HEK293 (cell line): ENCODE data around the gene FUT4.

ENCODE experiments used
- CTCF ChIA-PET: fragments of 350-600 bp; formaldehyde crosslinking; extraction: SDS; loops from one replicate; lab custom pipeline; 2021; ENCODE audit warnings: antibody characterized with exemption; lab: Yijun Ruan, JAX
- POLR2A ChIA-PET: fragments of 300-600 bp; formaldehyde crosslinking; extraction: SDS; loops from one replicate; lab custom pipeline; 2020; ENCODE audit warnings: antibody characterized with exemption, inconsistent platforms; lab: Yijun Ruan, JAX
- H3K27ac ChIP-seq: fragments of 200-500 bp; sonication (Bioruptor generic); 2 replicates; pipeline ENCODE4 v1.5.1; 2014; ENCODE audit warnings: low read depth, low read length, control low read depth, inconsistent platforms; ENCODE audit errors: extremely low read depth
- H3K36me3 ChIP-seq, 2 experiments: fragments of 200-500 bp in 1 of 2; sonication (Bioruptor generic) in 1 of 2; 1 replicate in 1 of 2; 2 replicates in 1 of 2; pipeline ENCODE4 v1.5.1; 2014 to 2017; ENCODE audit warnings: inconsistent platforms in 2 of 2, low read length in 2 of 2; ENCODE audit not compliant: control insufficient read depth in 2 of 2, insufficient read depth in 1 of 2
- H3K4me1 ChIP-seq: fragments of 200-500 bp; sonication (Bioruptor generic); 2 replicates; pipeline ENCODE4 v1.5.1; 2014; ENCODE audit warnings: mild to moderate bottlenecking, low read length, inconsistent platforms; ENCODE audit not compliant: control insufficient read depth, insufficient read depth
- H3K4me3 ChIP-seq: 2 replicates; pipeline ENCODE4 v1.5.1; 2011; ENCODE audit warnings: low read depth, mild to moderate bottlenecking, control low read depth, low read length, moderate library complexity
- H3K9me3 ChIP-seq: fragments of 200-500 bp; sonication (Bioruptor generic); 2 replicates; pipeline ENCODE4 v1.5.1; 2014; ENCODE audit warnings: low read depth, low read length, inconsistent platforms; ENCODE audit not compliant: control insufficient read depth, insufficient read depth
- MYNN ChIP-seq: fragments of 450-650 bp; formaldehyde crosslinking; IDR thresholded peaks from 2 replicates; pipeline ENCODE4 v1.5.1; 2016; ENCODE audit warnings: missing biosample characterization, missing genetic modification characterization, borderline replicate concordance
- PRDM1 ChIP-seq: fragments of 450-650 bp; formaldehyde crosslinking; IDR thresholded peaks from 2 replicates; pipeline ENCODE4; 2016; ENCODE audit warnings: missing biosample characterization, missing genetic modification characterization
- ZNF140 ChIP-seq: fragments of 450-650 bp; formaldehyde crosslinking; IDR thresholded peaks from 2 replicates; pipeline ENCODE4 v1.5.1; 2016; ENCODE audit warnings: missing biosample characterization, missing genetic modification characterization
- ZNF211 ChIP-seq: fragments of 450-650 bp; formaldehyde crosslinking; IDR thresholded peaks from 2 replicates; pipeline ENCODE4 v1.5.1; 2016; ENCODE audit warnings: low read depth, missing biosample characterization, missing genetic modification characterization
- ZNF223 ChIP-seq: fragments of 450-650 bp; formaldehyde crosslinking; IDR thresholded peaks from 2 replicates; pipeline ENCODE4 v1.5.1; 2016; ENCODE audit warnings: missing biosample characterization, missing genetic modification characterization
- ZNF302 ChIP-seq: fragments of 450-650 bp; formaldehyde crosslinking; IDR thresholded peaks from 2 replicates; pipeline ENCODE4 v1.5.1; 2016; ENCODE audit warnings: missing biosample characterization, missing genetic modification characterization, low read depth
- ZNF335 ChIP-seq: fragments of 450-650 bp; formaldehyde crosslinking; conservative IDR thresholded peaks from 2 replicates; pipeline ENCODE4 v1.5.1; 2016; ENCODE audit warnings: missing biosample characterization, missing genetic modification characterization
- ZNF510 ChIP-seq: fragments of 450-650 bp; formaldehyde crosslinking; IDR thresholded peaks from 2 replicates; pipeline ENCODE4 v1.5.1; 2018; ENCODE audit warnings: mild to moderate bottlenecking, missing genetic modification characterization, missing biosample characterization; ENCODE audit not compliant: insufficient replicate concordance
- ZNF654 ChIP-seq: fragments of 450-650 bp; formaldehyde crosslinking; IDR thresholded peaks from 2 replicates; pipeline ENCODE4 v1.5.1; 2016; ENCODE audit warnings: low read depth, missing biosample characterization, missing genetic modification characterization
- ZNF785 ChIP-seq: fragments of 450-650 bp; formaldehyde crosslinking; IDR thresholded peaks from 2 replicates; pipeline ENCODE4 v1.5.1; 2016; ENCODE audit warnings: missing biosample characterization, missing genetic modification characterization
- TF ChIP-seq, protein P1 (sequence below): fragments of 450-650 bp; formaldehyde crosslinking; IDR thresholded peaks from 2 replicates; pipeline ENCODE4 v1.5.1; 2016; ENCODE audit warnings: missing biosample characterization, missing genetic modification characterization
- TF ChIP-seq, protein P2 (sequence below): fragments of 450-650 bp; formaldehyde crosslinking; conservative IDR thresholded peaks from 2 replicates; pipeline ENCODE4 v1.5.1; 2016; ENCODE audit warnings: low read depth, missing biosample characterization, missing genetic modification characterization
- TF ChIP-seq, protein P3 (sequence below): fragments of 450-650 bp; formaldehyde crosslinking; IDR thresholded peaks from 2 replicates; pipeline ENCODE4 v1.5.1; 2016; ENCODE audit warnings: missing biosample characterization, missing genetic modification characterization
- TF ChIP-seq, protein P4 (sequence below): fragments of 450-650 bp; formaldehyde crosslinking; IDR thresholded peaks from 2 replicates; pipeline ENCODE4 v1.5.1; 2016; ENCODE audit warnings: missing biosample characterization, missing genetic modification characterization
- TF ChIP-seq, protein P5 (sequence below): fragments of 450-650 bp; formaldehyde crosslinking; IDR thresholded peaks from 2 replicates; pipeline ENCODE4 v1.5.1; 2016; ENCODE audit warnings: missing biosample characterization, missing genetic modification characterization

Gene FUT4

DNA sequence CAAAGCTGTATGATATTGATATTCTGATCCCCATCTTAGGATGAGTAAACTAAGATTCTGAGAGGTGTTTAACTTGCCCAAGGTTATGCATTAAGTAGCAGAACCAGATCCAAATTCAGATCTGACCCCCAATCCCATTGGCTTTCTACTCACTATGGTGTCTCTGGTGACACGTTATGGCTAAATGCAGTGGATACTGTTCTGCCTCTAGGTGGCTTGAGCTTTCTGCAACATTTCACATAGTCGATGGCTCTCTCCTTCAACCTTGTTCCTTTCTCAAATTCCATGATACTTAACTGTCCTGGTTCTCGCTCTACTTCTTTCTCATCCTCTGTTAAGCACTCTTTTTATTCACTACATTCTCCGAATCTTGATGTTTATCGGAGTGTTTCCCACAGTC, 22.0 kb upstream of the FUT4 start:
- CTCF ChIA-PET: interaction anchor here (0.7 to 1.6 kb wide), 11 partner anchors 9 to 784 kb away, joined by 3 to 6 read pairs (median 3); partner anchors contain the start of gene C11orf97
- TF ChIP-seq ZNF223 (tag by site-specific recombination) (no peak), PRDM1 (0 out of 2 replicates have a peak, but pooled peaks have one; percentile 40), ZNF335 (no peak), ZNF302 (no peak), MYNN (tag by site-specific recombination) (no peak), ZNF654 (0 out of 2 replicates have a peak, but pooled peaks have one; percentile 14), ZNF140 (no peak)
- TF ChIP-seq, protein P1, sequence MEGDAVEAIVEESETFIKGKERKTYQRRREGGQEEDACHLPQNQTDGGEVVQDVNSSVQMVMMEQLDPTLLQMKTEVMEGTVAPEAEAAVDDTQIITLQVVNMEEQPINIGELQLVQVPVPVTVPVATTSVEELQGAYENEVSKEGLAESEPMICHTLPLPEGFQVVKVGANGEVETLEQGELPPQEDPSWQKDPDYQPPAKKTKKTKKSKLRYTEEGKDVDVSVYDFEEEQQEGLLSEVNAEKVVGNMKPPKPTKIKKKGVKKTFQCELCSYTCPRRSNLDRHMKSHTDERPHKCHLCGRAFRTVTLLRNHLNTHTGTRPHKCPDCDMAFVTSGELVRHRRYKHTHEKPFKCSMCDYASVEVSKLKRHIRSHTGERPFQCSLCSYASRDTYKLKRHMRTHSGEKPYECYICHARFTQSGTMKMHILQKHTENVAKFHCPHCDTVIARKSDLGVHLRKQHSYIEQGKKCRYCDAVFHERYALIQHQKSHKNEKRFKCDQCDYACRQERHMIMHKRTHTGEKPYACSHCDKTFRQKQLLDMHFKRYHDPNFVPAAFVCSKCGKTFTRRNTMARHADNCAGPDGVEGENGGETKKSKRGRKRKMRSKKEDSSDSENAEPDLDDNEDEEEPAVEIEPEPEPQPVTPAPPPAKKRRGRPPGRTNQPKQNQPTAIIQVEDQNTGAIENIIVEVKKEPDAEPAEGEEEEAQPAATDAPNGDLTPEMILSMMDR (tag by site-specific recombination): no peak
- TF ChIP-seq, protein P2, sequence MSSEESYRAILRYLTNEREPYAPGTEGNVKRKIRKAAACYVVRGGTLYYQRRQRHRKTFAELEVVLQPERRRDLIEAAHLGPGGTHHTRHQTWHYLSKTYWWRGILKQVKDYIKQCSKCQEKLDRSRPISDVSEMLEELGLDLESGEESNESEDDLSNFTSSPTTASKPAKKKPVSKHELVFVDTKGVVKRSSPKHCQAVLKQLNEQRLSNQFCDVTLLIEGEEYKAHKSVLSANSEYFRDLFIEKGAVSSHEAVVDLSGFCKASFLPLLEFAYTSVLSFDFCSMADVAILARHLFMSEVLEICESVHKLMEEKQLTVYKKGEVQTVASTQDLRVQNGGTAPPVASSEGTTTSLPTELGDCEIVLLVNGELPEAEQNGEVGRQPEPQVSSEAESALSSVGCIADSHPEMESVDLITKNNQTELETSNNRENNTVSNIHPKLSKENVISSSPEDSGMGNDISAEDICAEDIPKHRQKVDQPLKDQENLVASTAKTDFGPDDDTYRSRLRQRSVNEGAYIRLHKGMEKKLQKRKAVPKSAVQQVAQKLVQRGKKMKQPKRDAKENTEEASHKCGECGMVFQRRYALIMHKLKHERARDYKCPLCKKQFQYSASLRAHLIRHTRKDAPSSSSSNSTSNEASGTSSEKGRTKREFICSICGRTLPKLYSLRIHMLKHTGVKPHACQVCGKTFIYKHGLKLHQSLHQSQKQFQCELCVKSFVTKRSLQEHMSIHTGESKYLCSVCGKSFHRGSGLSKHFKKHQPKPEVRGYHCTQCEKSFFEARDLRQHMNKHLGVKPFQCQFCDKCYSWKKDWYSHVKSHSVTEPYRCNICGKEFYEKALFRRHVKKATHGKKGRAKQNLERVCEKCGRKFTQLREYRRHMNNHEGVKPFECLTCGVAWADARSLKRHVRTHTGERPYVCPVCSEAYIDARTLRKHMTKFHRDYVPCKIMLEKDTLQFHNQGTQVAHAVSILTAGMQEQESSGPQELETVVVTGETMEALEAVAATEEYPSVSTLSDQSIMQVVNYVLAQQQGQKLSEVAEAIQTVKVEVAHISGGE (tag by site-specific recombination): no peak
- TF ChIP-seq, all 188 proteins: peak for 2
- POLR2A ChIA-PET: no interaction called here

DNA sequence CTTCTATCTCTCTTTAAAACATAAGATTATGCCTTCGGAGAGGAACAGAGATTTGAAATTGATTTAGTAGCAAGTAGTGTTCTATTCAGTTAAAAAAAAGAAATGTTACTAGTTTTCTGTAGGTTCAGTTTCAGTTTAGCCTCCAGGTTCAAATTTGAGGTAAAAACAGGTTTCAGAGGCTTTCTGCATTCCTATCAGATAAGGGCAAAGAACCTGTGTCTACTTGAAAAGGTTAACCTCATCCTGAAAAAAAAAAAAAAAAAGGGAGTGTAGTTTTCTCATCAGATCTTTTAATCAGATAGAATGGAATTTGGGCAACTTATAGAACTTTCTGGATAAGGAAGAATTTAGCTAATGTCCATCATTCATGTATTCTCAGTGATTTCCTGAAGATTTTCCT, 19.4 kb upstream of the FUT4 start:
- ChIA-PET CTCF (interaction anchor here (0.6 to 1.5 kb wide), 2 partner anchors 14 to 39 kb away, joined by 4 to 9 read pairs; no protein-coding TSS in a partner anchor), POLR2A (no interaction called here)
- TF ChIP-seq, protein P3, sequence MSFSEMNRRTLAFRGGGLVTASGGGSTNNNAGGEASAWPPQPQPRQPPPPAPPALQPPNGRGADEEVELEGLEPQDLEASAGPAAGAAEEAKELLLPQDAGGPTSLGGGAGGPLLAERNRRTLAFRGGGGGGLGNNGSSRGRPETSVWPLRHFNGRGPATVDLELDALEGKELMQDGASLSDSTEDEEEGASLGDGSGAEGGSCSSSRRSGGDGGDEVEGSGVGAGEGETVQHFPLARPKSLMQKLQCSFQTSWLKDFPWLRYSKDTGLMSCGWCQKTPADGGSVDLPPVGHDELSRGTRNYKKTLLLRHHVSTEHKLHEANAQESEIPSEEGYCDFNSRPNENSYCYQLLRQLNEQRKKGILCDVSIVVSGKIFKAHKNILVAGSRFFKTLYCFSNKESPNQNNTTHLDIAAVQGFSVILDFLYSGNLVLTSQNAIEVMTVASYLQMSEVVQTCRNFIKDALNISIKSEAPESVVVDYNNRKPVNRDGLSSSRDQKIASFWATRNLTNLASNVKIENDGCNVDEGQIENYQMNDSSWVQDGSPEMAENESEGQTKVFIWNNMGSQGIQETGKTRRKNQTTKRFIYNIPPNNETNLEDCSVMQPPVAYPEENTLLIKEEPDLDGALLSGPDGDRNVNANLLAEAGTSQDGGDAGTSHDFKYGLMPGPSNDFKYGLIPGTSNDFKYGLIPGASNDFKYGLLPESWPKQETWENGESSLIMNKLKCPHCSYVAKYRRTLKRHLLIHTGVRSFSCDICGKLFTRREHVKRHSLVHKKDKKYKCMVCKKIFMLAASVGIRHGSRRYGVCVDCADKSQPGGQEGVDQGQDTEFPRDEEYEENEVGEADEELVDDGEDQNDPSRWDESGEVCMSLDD (tag by site-specific recombination): no peak
- no peak for TF ChIP-seq ZNF785 (tag by site-specific recombination)
- H3K4me3 ChIP-seq: no peak overlapping the region
- H3K9me3 ChIP-seq: no peaks in the 10 kb centered on the region
- H3K27ac ChIP-seq: no peak overlapping the region
- no peaks in the 10 kb centered on the region for H3K4me1 ChIP-seq
- H3K36me3 ChIP-seq: no peaks in the 10 kb centered on the region

More for the DNA sequence above, 22.0 kb upstream of the FUT4 start:
- Histone ChIP-seq H3K36me3 (no peaks in the 10 kb centered on the region), H3K9me3 (no peaks in the 10 kb centered on the region), H3K4me1 (no peaks in the 10 kb centered on the region), H3K27ac (no peak overlapping the region), H3K4me3 (no peak overlapping the region)

DNA sequence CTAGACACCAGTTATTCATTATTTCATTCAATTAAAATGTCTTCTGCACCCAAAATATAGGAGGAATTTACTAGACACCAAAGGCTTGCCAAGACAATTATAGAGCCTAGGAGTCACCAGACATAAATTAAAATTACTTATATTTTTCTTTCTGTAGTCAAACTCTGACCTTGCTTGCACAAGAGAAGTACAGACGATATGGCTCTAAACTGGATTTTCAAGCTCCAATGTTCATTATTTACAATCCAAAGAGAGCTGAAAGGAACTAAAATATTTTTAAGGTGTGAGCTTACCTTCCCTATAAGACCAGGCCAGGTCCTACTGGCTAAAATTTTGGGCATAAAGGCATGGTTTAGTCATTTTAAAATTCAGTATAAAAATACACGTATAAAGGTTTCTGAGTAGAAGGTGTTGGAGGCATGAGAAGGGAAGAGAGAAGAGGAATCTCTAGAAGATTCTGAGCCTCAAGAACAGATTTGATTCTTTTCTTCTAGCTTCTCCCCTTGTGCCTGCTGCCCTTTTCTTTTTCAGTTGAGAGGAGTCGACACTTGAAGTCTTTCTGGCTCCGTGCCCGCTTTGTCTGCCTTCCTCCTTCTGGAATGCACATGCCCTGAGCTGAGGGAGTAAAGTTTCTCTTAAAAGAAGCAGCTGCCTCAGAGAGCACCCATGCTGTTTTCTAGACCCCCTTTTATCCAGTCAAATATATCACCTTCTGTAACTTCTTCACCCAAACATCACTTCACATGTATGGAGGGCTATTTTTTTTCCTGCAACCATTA, 18.0 kb upstream of the FUT4 start:
- ChIA-PET CTCF (interaction anchor here (0.6 to 1.7 kb wide), 5 partner anchors 9 to 711 kb away, joined by 3 to 6 read pairs (median 4); no protein-coding TSS in a partner anchor), POLR2A (interaction anchor here (1.1 kb wide), 1 partner anchor 18 kb away, joined by 4 read pairs; the partner anchor contains the start of gene FUT4)
- no peaks in the 10 kb centered on the region for H3K36me3 ChIP-seq
- H3K9me3 ChIP-seq: no peaks in the 10 kb centered on the region
- no peak overlapping the region for H3K4me3 ChIP-seq
- H3K27ac ChIP-seq: no peak overlapping the region
- no peaks in the 10 kb centered on the region for H3K4me1 ChIP-seq
- TF ChIP-seq, protein P4, sequence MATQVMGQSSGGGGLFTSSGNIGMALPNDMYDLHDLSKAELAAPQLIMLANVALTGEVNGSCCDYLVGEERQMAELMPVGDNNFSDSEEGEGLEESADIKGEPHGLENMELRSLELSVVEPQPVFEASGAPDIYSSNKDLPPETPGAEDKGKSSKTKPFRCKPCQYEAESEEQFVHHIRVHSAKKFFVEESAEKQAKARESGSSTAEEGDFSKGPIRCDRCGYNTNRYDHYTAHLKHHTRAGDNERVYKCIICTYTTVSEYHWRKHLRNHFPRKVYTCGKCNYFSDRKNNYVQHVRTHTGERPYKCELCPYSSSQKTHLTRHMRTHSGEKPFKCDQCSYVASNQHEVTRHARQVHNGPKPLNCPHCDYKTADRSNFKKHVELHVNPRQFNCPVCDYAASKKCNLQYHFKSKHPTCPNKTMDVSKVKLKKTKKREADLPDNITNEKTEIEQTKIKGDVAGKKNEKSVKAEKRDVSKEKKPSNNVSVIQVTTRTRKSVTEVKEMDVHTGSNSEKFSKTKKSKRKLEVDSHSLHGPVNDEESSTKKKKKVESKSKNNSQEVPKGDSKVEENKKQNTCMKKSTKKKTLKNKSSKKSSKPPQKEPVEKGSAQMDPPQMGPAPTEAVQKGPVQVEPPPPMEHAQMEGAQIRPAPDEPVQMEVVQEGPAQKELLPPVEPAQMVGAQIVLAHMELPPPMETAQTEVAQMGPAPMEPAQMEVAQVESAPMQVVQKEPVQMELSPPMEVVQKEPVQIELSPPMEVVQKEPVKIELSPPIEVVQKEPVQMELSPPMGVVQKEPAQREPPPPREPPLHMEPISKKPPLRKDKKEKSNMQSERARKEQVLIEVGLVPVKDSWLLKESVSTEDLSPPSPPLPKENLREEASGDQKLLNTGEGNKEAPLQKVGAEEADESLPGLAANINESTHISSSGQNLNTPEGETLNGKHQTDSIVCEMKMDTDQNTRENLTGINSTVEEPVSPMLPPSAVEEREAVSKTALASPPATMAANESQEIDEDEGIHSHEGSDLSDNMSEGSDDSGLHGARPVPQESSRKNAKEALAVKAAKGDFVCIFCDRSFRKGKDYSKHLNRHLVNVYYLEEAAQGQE: no peak
- TF ChIP-seq ZNF510 (tag by site-specific recombination): no peak
- no peak for TF ChIP-seq ZNF211 (tag by site-specific recombination)
- TF ChIP-seq, protein P5, sequence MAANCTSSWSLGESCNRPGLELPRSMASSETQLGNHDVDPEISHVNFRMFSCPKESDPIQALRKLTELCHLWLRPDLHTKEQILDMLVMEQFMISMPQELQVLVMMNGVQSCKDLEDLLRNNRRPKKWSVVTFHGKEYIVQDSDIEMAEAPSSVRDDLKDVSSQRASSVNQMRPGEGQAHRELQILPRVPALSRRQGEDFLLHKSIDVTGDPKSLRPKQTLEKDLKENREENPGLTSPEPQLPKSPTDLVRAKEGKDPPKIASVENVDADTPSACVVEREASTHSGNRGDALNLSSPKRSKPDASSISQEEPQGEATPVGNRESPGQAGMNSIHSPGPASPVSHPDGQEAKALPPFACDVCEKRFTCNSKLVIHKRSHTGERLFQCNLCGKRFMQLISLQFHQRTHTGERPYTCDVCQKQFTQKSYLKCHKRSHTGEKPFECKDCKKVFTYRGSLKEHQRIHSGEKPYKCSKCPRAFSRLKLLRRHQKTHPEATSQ (tag by site-specific recombination): no peak
